Neural progenitor cell (in vitro differentiated cells): Measurements from ENCODE around the gene F7.

ENCODE experiments used
- EZH2 ChIP-seq: fragments of 200-600 bp; sonication (generic); IDR thresholded peaks from 2 replicates; pipeline ENCODE4 v1.6.1; 2017; ENCODE audit warnings: antibody characterized with exemption, mild to moderate bottlenecking, moderate library complexity
- EZH2phosphoT487 ChIP-seq: fragments of 200-600 bp; sonication (generic); IDR thresholded peaks from 2 replicates; pipeline ENCODE4 v1.6.1; 2017; ENCODE audit warnings: antibody characterized with exemption
- TF ChIP-seq, protein P1 (sequence below): fragments of 200-600 bp; sonication (generic); IDR thresholded peaks from 2 replicates; pipeline ENCODE4 v1.5.1; 2017; ENCODE audit warnings: antibody characterized with exemption, mild to moderate bottlenecking

DNA sequence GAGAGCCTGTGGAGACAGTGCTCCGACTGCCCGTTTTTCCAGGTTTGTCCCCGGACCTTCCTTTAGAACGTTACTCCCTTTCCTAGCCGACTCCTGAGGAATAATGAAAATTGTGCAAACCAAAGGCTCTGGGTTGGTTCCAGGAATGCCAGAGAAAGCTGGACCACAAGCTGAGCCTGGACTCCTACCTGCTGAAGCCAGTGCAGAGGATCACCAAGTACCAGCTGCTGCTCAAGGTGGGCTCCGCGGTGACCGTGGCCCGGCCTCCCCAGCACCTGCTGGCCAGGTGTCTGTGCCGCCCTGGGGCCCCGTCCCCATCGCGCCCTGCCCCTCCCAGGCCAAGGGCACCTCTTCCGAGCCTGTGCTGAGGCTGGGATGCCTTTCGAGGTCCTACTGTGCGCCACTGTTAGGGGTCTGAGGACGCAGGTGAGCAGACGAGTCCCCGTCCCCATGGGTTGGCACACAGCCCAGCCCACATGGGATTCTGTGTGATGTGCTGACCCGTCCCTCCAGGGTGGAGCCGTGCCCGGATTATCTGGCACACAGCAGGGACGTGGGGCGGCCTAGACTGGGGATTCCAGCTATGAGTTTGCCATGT is 20.5 kb upstream of the F7 start:
- TF ChIP-seq, protein P1, sequence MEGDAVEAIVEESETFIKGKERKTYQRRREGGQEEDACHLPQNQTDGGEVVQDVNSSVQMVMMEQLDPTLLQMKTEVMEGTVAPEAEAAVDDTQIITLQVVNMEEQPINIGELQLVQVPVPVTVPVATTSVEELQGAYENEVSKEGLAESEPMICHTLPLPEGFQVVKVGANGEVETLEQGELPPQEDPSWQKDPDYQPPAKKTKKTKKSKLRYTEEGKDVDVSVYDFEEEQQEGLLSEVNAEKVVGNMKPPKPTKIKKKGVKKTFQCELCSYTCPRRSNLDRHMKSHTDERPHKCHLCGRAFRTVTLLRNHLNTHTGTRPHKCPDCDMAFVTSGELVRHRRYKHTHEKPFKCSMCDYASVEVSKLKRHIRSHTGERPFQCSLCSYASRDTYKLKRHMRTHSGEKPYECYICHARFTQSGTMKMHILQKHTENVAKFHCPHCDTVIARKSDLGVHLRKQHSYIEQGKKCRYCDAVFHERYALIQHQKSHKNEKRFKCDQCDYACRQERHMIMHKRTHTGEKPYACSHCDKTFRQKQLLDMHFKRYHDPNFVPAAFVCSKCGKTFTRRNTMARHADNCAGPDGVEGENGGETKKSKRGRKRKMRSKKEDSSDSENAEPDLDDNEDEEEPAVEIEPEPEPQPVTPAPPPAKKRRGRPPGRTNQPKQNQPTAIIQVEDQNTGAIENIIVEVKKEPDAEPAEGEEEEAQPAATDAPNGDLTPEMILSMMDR, result no peak
- TF ChIP-seq EZH2 (no peak), EZH2phosphoT487 (no peak)
